OCI-M1 (cell line): ENCODE results near the gene KIF5C.
"Not testable (repeated sequence)": the region's sequence is repeated elsewhere in the genome, so short reads cannot be mapped to it uniquely, and the experiment has no call there.

Source experiments
- DNase-seq: peaks from one replicate; lab custom pipeline; 2025; lab: John Stamatoyannopoulos, UW

KIF5C gene

DNA sequence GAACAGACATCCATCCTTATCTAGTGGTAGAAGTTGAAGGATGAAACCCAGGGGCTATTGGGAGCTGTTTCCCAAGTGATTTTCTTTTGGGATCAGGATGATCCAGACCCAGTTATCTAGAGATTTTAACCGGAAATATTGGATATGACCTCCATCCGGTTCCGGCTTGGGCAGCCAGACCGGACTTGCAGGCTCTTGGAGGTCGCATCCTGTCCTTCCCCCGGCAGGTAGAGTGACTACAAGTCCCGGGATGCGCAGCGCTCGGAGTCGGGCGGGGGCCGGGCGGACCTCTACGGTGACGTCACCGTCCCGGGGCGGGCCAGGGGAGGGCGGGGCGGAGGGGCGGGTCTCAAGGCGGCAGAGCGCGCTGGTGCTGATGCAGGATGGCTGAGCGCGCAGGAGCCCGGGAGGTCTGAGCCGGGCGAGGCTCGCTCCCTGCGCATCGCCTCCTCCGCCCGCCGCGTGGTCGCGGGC is at the start of gene KIF5C:
Gene KIF5C (plus strand): TSS at position 360 of the 474 bp plus-strand sequence. CDS start 391 bp downstream, outside the sequence.
- DNase-seq, result peak; percentile 35

DNA sequence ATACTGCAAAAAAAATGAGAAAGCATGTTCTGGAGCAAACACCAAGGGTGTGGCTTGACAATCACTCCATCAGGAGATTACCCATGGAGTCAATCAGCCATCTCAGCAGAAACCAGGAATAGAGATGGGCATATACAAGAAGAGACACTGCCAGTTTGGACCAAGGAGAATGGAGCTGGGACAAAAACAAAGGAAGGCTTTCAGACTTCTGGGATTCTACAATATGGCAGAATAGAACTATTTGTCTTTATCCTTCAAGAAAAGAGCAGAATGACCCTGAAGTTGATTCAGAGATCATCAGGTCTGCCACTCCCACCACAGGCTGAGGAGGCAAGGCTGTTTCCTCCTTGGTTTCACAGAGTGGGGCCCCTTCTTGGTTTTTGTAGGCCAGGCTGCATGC is 48.2 kb upstream of the KIF5C start:
- no peak for DNase-seq

DNA sequence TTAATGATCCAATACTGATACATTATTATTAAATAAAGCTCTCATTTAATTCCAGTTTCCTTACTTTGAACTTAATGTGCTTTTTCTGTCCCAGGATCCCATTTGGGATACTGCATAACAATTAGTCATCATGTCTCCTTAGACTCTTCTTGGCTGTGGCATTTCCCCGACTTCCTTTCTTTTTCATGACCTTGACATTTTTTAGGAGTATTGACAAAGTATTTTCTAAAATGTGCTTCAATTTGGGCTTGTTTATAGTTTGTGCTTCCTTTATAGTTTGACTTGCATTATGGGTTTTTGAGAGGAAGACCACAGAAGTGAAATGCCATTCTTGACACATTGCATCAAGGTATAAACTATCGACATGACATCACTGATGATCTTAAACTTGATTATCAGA is 46.1 kb upstream of the KIF5C start:
- no peak for DNase-seq

DNA sequence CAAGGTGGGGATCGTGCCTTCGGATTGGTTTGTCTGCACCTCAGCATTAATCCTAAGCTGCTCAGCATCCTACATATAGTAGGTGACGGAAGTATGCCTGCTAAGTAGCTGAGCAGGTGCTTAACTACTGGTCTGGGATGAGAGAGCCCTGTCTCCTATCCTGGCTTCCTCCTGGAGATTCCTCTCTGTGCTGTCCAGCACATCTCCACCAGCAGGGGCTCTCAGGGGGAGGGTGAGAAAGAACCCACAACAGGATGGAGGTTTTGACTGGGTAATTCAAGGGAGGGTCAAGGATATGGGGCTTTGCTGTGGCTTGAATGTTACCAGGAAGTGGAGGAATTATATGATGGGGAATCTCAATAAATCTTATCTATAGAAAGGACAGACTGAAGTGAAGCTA is 45.4 kb upstream of the KIF5C start:
- DNase-seq, result no peak

DNA sequence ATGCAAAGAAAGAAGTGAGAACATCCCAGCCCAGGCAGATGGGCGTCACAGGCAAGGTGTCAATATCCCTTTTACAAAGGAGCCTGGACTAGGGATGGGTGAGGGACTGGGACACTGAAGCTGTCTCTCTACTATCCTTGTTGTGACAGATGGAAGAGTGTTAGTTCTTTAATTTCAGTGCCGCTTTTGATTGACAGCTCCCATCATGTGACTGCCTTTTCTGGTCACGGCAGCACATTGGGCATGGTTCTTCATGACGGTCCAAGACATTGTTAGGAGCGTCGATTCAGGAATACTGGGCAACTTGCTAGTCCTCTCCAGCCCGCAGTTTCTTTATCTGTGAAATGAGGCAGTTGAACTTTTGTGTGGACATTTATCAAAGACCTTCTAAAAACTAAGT is 42.4 kb upstream of the KIF5C start:
- DNase-seq, result no peak

DNA sequence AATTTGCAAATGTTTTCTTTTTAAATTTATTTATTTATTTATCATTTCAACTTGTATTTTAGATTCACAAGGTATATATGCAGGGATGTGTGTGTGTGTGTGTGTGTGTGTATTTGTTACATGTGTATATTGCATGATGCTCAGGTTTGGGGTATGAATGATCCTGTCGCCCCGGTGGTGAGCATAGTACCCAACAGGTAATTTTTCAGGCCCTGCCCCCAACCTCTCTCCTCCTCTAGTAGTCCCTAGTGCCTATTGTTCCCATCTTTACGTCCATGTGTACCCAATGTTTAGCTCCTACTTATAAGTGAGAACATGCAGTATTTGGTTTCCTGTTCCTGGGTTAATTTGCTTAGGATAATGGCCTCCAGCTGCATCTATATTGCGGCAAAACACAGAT is 33.0 kb upstream of the KIF5C start:
- no peak for DNase-seq

DNA sequence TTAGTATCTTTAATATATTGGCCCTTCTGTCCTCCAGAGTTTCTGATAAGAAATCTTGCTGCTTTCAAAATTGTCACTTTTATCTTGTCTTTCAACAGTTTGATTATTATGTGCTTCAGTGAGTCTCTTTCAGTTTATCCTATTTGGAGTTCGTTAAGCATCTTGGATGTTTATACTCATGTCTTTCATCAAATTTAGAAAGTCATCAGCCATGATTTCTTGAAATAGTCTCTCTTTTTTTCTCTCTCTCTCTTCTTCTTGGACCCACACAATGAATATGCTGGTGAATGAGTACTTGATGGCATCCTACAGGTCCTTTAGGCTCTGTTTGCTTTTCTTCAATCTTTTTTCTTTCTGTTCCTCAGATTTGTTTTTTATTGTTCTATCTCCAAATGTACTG is 26.9 kb upstream of the KIF5C start:
- DNase-seq, result no peak

DNA sequence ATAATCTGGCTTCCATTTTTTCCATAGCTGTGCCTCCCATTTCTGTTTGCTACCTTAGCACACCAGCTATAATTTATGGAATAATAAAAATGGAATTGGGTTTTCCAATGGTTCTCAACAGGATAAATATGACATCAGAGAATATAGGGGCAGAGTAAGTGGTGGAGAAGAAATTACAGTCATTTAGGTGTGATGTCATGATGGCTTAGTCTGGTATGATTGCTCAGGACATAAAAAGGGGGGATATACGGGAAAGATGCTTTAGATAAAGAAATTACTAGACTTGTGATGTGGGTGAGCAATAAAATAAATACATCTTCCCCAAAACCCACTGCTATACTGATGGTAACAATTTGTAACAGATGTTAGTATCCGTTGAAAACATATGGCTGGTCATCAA is 21.6 kb upstream of the KIF5C start:
- no peak for DNase-seq

DNA sequence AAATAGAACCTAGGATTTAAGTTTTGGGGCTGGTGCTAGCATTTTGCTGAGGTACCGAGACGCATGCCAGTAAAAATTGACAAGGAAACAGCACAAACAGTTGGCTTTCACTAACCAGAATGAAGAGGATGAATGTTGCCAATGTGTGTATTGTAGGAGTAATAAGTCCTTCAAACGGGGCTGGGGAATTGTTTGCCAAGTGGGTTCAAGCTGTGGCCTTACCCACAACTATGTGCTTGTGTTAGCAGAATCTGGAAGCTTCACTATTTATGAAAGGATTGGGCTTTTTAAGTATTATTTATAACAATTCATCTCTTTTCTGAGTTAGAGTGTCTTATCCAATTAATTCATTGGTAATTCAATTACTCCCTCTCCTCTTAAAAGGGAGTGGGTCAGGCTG is 15.0 kb upstream of the KIF5C start:
- DNase-seq, result no peak

DNA sequence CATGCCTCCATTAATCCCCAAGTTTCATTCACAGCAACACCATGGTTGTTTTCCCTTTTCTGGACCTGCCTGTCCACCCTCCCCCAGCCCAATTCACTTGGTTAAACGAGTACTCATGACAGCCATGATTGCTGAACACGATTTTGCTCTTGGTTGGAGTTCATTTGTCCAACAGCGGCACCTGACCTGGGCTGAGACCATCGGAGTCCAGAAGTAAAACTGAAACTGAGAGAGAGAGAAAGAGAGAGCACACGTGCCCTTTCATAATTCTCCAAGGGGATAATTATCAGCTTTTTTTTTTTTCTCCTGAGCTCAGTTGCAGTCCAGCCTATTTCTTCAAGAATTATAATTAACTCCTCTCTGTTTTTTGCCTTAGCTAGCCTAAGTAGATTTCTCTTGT is 13.7 kb upstream of the KIF5C start:
- peak; percentile 82 for DNase-seq

DNA sequence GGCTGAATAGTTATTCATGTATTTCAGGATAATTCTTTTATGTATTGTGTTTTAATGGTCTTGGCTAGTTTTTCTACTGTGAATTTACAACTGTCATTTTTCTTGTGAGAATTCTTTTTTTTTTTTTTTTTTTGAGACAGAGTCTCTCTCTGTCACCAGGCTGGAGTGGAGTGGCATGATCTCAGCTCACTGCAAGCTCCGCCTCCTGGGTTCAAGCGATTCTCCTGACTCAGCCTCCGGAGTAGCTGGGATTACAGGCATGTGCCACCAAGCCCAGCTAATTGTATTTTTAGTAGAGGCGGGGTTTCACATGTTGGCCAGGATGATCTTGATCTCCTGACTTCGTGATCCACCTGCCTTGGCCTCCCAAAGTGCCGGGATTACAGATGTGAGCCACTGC is 12.5 kb upstream of the KIF5C start:
- DNase-seq, result not testable (repeated sequence)

DNA sequence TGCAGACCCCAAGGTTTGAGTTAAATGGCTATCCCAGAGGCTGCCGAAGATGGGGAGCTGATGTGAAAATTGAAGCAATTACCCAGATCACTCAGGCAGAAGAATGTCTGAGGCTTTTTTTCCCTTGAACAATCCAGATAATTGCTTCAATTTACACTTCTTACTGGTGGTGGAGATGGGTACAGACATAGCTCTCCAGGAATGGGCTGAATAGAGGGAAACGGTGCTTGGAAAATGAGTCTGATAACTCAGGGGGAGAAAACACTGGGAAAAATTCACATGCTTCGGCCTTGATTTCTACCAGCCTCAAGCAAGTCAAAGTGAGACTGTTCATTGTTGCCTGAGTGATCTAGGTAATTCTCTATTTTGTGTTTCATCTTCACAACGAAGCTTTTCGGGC is 9.5 kb upstream of the KIF5C start:
- DNase-seq, result no peak

DNA sequence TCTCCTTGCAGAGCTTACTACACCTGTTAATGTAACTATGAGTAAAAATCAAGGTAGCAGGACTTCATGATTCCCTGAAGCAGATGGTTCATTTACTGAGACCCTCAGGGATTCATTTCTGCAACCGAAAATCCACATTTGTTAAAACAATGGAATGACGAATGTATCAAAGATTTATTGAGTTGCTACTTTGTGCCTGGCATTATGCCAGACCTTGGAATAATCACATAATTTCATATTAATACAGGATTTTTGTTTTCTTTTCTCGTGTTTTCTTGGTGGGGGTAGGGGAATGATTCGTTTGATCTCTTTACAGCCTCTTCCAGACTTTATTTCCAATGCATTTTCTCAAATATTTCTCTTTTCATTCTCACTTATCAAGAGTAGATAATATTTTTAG is 8.9 kb upstream of the KIF5C start:
- no peak for DNase-seq

DNA sequence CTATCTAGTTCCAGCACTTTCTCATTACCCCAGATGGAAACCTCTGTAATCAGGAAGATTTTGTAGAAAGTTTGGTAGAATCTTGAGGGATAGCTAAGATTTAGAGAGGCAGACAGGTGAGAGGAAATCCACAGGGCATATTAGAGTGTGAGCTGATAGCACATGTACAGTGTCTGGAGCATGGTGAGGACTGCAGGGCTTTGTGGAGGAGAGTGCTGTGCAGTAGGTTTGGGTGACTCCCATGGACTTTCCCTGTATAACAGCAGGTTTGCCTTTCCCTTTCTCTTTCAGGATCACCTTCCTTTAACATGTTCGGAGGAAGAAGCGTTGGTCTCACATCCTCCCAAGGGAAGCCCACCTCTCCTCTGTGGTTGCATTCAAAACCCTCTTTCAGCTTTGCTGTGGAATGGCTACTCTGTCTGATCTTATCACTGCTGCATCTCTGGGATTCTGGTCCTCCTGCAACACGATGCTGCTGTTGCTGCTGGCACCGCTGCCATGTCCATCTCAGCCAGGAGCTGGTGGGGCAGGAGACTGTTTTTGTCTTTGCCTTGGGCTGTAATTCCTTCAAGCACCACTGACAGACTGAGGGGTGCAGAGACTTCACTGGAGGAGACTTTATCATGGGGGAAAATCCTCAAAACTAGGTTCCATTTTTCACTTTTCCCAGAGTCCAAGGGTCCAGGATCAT is 7.8 kb upstream of the KIF5C start:
- no peak for DNase-seq

DNA sequence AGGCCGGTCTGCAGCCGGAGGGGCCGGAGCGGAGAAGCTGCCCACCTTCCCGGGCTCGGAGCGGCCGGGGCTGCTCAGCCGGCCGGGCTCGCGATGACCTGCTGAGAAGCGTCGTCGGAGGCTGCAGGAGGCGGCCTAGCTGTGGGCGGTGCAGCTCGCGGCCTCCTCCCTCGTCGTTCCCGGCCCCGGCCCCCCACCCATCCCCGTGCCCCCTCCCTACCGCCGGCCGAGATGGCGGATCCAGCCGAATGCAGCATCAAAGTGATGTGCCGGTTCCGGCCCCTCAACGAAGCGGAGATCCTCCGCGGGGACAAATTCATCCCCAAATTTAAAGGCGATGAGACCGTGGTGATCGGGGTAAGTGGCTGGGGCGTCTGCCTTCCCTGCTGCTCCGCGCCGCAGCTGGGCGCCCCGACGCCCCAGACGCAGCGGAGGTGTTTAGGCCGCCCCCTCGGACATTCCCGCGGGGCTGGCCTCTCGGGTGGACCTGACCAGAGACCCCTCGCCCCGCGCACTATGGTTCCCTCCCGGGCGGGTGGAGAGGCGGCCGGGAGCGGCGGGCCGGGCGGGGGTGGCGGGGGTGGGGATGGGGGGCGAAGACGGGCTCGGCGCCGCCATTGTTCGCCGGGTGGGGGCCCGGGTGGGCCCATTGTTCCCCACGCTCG is 492 bp downstream of the KIF5C start:
- no peak for DNase-seq

DNA sequence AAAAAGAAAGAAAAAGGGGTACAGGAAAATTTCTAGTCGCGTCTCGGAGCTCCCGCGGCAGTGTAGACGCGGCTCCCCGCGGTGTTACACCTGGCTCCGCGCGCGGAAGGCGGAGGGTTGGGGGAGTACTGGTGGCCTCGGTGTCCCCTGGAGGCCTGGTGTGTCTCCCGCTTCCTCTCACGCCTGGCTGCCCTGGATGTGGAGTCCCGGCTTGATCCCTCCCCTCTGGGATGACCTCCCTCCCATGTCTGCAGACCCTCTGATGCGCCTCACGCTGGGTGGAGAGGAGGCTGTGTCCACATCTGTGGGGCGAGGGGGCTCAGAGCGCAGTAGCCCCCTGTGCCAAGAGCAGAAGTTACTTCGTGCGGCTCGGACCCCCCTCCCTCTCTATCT is 1.2 kb downstream of the KIF5C start:
- DNase-seq, result no peak

DNA sequence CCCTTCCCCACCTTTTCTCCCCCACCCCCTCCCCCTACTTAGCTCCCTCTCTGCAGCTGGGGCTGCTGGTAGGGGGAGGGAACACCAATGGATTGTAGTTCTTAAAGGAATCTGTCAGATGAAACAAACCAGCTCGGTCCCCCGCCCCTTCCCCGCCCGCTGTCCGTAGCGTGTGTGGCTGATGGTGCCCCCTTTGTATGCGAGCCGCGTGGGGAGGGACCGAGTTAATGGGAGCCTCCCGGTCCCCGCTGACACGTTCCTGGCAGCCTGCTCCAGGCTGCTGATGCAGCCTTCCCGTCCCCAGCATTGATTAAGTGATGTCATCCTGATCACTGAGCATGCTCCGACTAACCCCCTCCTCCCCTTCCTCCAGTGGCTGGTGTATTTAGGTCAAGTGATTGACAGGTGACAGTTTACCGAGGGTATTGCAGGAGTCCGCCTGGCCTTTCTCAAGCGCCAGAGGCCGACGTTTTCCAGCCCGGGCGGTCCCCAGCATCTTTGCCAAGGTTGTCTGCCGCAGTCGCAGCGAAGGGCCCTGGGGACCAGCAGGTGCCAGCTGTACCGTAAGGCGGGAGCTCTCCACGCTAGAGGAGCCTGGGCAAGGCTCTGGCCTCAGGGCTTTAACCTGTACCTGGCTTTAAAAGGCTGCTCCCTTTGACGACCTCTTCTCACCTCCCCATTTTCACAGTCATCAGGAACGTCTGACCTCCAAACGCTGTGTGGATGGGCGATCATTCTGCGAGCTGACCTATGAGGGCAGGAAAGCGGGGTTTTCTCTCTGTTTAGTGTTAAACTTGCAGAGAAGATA is 1.8 kb downstream of the KIF5C start:
- DNase-seq, result no peak

DNA sequence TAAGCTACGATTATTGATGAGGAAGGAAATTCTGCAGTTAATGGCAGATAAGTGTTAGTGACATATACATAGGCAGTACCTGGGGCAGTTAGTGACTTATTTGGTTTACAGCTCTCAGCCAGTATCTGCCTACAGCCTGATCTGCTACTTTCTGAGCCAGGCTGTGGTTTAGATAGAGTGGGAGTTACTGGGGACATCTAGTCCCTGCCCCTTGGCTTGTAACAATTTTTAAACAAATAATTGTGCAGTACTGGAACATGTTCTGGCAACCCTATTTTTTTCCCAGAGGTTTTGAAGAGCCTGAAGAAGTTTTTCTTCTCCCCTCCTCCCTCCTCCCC is 2.3 kb downstream of the KIF5C start:
- peak; percentile 43 for DNase-seq

DNA sequence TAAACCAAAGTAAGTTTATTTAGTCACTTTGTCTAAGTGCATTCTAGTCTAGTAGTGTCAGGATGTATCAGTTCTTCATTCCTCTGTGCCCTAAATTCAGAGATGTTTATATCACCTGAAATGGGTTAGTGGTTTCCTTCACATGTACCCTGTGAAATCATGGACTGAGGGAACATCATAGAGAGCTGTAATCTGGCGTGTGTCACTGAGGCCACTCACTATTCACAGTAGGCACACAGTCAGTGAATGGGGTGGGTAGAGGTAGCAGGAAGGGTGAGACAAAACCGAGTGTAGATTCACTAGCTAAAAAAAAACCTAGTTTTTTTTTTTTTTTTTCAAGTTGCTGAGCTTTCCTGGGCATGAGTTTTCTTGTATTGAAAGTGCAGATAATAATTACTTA is 5.6 kb downstream of the KIF5C start:
- no peak for DNase-seq

DNA sequence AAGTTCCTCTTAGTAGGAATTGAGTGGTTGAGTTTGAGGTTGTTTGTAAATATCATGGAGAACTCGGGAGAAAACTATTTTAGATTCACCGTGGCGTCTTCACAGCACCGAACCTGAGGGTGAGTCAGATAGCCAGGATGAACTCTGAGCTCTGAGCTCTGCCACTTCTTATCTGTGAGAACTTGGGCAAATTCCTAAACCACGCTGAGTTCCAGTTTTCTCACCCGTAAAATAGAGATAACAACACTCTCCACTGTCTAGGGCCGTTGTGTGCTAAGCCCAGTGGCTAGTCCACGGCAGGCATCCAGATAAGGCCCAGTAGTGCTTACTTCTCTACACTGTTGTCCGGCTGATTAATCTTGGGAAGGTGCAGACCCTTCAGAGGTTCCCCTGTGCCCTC is 7.0 kb downstream of the KIF5C start:
- DNase-seq, result no peak

DNA sequence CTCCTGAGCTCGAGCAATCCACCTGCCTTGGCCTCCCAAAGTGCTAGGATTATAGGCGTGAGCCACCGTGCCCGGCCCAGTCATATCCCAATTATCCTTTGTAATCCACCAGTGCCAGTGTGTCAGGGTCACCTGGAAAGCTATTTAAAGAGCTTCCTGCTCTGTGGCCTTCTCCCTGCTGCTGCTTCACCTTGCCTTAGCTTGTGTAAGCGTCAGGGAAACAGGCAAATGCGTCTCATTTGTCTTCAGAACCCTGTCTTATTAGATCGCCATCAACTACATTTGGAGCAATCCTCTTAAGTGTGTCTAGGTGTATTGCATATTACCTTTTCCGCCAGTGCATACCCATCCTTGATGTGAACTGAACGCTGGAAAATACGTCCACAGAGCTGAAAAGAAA is 10.2 kb downstream of the KIF5C start:
- no peak for DNase-seq

DNA sequence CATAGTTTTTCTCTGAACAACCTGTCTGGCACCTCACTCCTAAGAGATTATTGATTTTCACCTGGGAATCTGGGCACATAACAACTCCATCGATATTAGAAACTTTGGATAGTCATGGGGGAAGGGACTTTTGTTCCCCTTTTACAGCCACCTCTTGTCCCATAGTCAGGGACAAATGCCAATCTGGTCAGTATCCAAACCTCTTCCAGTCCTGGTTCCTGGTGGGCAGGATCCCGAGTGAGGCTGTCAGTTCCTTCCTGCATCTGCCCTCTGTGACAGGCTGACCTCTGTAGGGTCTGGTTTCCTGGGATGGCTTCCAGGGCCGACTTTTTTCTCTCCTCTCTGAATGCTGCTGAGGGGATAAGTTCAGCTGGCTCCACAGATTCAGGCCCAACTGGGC is 11.0 kb downstream of the KIF5C start:
- no peak for DNase-seq

DNA sequence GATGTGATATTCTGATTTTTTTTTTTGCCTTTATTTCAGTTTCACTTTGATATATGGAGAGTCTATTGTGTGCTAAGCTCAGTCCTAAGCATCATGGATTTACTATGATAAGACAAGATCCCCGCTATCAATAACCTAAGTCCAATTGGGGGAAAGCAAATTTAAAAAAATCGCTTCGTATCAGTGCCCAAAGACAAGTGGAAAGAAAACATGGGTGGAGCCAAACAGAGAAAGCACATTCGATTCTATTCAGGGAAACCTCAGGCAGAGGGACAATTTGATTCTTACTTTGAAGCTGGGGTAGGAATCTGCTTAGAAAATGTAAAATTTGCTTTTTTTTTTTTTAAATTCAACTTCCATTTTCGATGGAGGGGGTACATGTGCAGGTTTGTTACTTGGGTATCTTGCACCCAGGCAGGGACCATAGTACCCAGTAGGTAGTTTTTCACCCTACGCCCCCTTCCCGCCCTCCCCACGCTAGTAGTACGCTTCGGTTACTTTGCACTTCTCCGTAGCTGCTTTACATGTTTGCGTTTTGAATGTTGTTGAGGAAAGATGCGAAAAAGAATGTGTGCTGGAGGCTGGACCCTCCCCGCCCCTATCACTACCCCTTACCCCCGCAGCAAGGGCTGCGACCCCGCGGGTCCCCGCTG is 12.4 kb downstream of the KIF5C start:
- DNase-seq, result peak; percentile 19
